ENCODE results near the gene FILIP1L. TPM values are rescaled to one million over a fixed set of nuclear protein-coding genes. Genes with fewer than 3 reads are reported as not detected.

The FILIP1L gene
- total RNA-seq, 4 donors from 2014 or later = 26.7 to 46.3 (median 30.8) TPM

GRCh38 chr3:100106531-100107141, 7.7 kb downstream of the FILIP1L start:
- H3K9me3 ChIP-seq = no peaks in the 10 kb centered on the region
- no peaks in the 10 kb centered on the region for H3K27me3 ChIP-seq
- no peaks in the 10 kb centered on the region for H3K36me3 ChIP-seq
- peaks cover 0 to 35% (median 6%) of the 10 kb centered on the region in 4 donors for H3K4me1 ChIP-seq
- no peak overlapping the region for H3K27ac ChIP-seq
- no peak for DNase-seq (ENCODE audit: low spot score in 2 of 2)
- H3K4me3 ChIP-seq = no peak overlapping the region
- TF ChIP-seq POLR2A (IDR thresholded peaks at IDR 0.05) (no peak), CTCF (IDR thresholded peaks at IDR 0.05) (no peak), EP300 (IDR thresholded peaks at IDR 0.05) (no peak)

GRCh38 chr3:100106094-100106493, 8.2 kb downstream of the FILIP1L start:
- Histone ChIP-seq H3K27me3 (no peaks in the 10 kb centered on the region), H3K4me1 (peaks cover 0 to 35% (median 6%) of the 10 kb centered on the region in 4 donors), H3K27ac (no peak overlapping the region), H3K36me3 (no peaks in the 10 kb centered on the region), H3K9me3 (no peaks in the 10 kb centered on the region), H3K4me3 (no peak overlapping the region)
- TF ChIP-seq POLR2A (IDR thresholded peaks at IDR 0.05) (no peak), CTCF (IDR thresholded peaks at IDR 0.05) (no peak), EP300 (IDR thresholded peaks at IDR 0.05) (no peak)
- DNase-seq (ENCODE audit: low spot score in 2 of 2) = no peak

- no peaks in the 10 kb centered on the region for H3K27me3 ChIP-seq
- DNase-seq (ENCODE audit: low spot score in 2 of 2) = no peak
- H3K9me3 ChIP-seq = no peaks in the 10 kb centered on the region
- WGBS, 2 donors = 89% methylated on average over 1 of the region's 1 CpG
- peaks cover 0 to 35% (median 6%) of the 10 kb centered on the region in 4 donors for H3K4me1 ChIP-seq
- TF ChIP-seq POLR2A (IDR thresholded peaks at IDR 0.05) = no peak
- no peak for TF ChIP-seq CTCF (IDR thresholded peaks at IDR 0.05)
- no peak for TF ChIP-seq EP300 (IDR thresholded peaks at IDR 0.05)
- peak overlapping the region in 1 of 4 donors; percentile 26 for H3K27ac ChIP-seq
- H3K36me3 ChIP-seq = no peaks in the 10 kb centered on the region
- no peak overlapping the region for H3K4me3 ChIP-seq
These were observed 8.8 kb downstream of the FILIP1L start for GRCh38 chr3:100105501-100105900.

- H3K4me3 ChIP-seq = no peak overlapping the region
- TF ChIP-seq POLR2A (IDR thresholded peaks at IDR 0.05) (no peak), EP300 (IDR thresholded peaks at IDR 0.05) (no peak), CTCF (IDR thresholded peaks at IDR 0.05) (no peak)
- no peaks in the 10 kb centered on the region for H3K27me3 ChIP-seq
- DNase-seq (ENCODE audit: low spot score in 2 of 2) = no peak
- H3K36me3 ChIP-seq = no peaks in the 10 kb centered on the region
- no peaks in the 10 kb centered on the region for H3K9me3 ChIP-seq
- peaks cover 0 to 35% (median 6%) of the 10 kb centered on the region in 4 donors for H3K4me1 ChIP-seq
- peak overlapping the region in 1 of 4 donors; percentile 26 for H3K27ac ChIP-seq
These were observed 9.4 kb downstream of the FILIP1L start for GRCh38 chr3:100104817-100105413.

- H3K27ac ChIP-seq = peak overlapping the region in 1 of 4 donors; percentile 26
These were observed 9.9 kb downstream of the FILIP1L start for GRCh38 chr3:100104442-100104798.

More at GRCh38 chr3:100104442-100104798, 9.9 kb downstream of the FILIP1L start:
- H3K36me3 ChIP-seq = no peaks in the 10 kb centered on the region
- DNase-seq (ENCODE audit: low spot score in 2 of 2) = no peak
- no peaks in the 10 kb centered on the region for H3K27me3 ChIP-seq
- TF ChIP-seq CTCF (IDR thresholded peaks at IDR 0.05) (no peak), POLR2A (IDR thresholded peaks at IDR 0.05) (no peak), EP300 (IDR thresholded peaks at IDR 0.05) (no peak)
- H3K4me1 ChIP-seq = peaks cover 0 to 35% (median 6%) of the 10 kb centered on the region in 4 donors
- H3K4me3 ChIP-seq = no peak overlapping the region
- H3K9me3 ChIP-seq = no peaks in the 10 kb centered on the region
- WGBS, 2 donors = 59 to 63% methylated on average over 2 of the region's 2 CpGs
